Neural crest cell (in vitro differentiated cells): Measurements from ENCODE around the gene NAV2. TPM values are rescaled to one million over a fixed set of nuclear protein-coding genes. Genes with fewer than 3 reads are reported as not detected.
A peak's percentile ranks its signal among the peaks of the same experiment; 100 is the strongest.
"Not testable (repeated sequence)": the region's sequence is repeated elsewhere in the genome, so short reads cannot be mapped to it uniquely, and the experiment has no call there.

Source experiments
- DNase-seq: peaks from one replicate; pipeline ENCODE4 v3.0.0; 2021; ENCODE audit warnings: low read depth, mixed read lengths, low spot score
- H3K27ac Mint-ChIP-seq: one replicate; pipeline ENCODE4 v1.8.0; 2021; ENCODE audit warnings: mild to moderate bottlenecking, mixed read lengths; ENCODE audit not compliant: unreplicated experiment
- H3K27me3 Mint-ChIP-seq: 2 replicates; pipeline ENCODE4 v1.8.0; 2021; ENCODE audit warnings: low read depth, mild to moderate bottlenecking, mixed read lengths
- H3K36me3 Mint-ChIP-seq: 2 replicates; pipeline ENCODE4 v1.8.0; 2021; ENCODE audit warnings: low read depth, mild to moderate bottlenecking, mixed read lengths
- H3K4me1 Mint-ChIP-seq: 2 replicates; pipeline ENCODE4 v1.8.0; 2021; ENCODE audit warnings: mixed read lengths
- H3K4me3 Mint-ChIP-seq: one replicate; pipeline ENCODE4 v1.8.0; 2021; ENCODE audit warnings: mild to moderate bottlenecking, mixed read lengths
- H3K9me3 Mint-ChIP-seq: 2 replicates; pipeline ENCODE4 v1.8.0; 2021; ENCODE audit warnings: mixed read lengths
- CTCF ChIP-seq: fragments of 200-600 bp; sonication (generic); conservative IDR thresholded peaks from 2 replicates; pipeline ENCODE4 v1.5.0; 2021; ENCODE audit warnings: antibody characterized with exemption, mild to moderate bottlenecking
- total RNA-seq: library from RNA; stranded (reverse); gene quantifications from 2 replicates; pipeline ENCODE4 v1.2.1, GENCODE V29; 2021

The NAV2 gene
- total RNA-seq, 1 donor from 2014 or later = 14.1 TPM

- H3K4me1 Mint-ChIP-seq = peaks cover 29% of the 10 kb centered on the region
- no peaks in the 10 kb centered on the region for H3K27me3 Mint-ChIP-seq
- H3K36me3 Mint-ChIP-seq = no peaks in the 10 kb centered on the region
- H3K9me3 Mint-ChIP-seq = no peaks in the 10 kb centered on the region
- H3K4me3 Mint-ChIP-seq = no peak overlapping the region
- H3K27ac Mint-ChIP-seq = no peak overlapping the region
- DNase-seq = no peak
- no peak for TF ChIP-seq CTCF
Measured at GRCh38 chr11:19923626-19924025, 211.0 kb downstream of the NAV2 start.

- Mint-ChIP-seq H3K9me3 (no peaks in the 10 kb centered on the region), H3K4me3 (no peak overlapping the region), H3K27ac (no peak overlapping the region), H3K36me3 (no peaks in the 10 kb centered on the region), H3K4me1 (peaks cover 27% of the 10 kb centered on the region), H3K27me3 (no peaks in the 10 kb centered on the region)
- no peak for TF ChIP-seq CTCF
- no peak for DNase-seq
Measured at GRCh38 chr11:19924311-19924710, 211.7 kb downstream of the NAV2 start.

GRCh38 chr11:19924716-19925115 is 212.1 kb downstream of the NAV2 start:
- Mint-ChIP-seq H3K4me1 (peaks cover 24% of the 10 kb centered on the region), H3K36me3 (no peaks in the 10 kb centered on the region), H3K27me3 (no peaks in the 10 kb centered on the region), H3K9me3 (no peaks in the 10 kb centered on the region), H3K4me3 (no peak overlapping the region), H3K27ac (no peak overlapping the region)
- no peak for TF ChIP-seq CTCF
- no peak for DNase-seq

GRCh38 chr11:19927403-19927802 is 214.8 kb downstream of the NAV2 start:
- H3K27ac Mint-ChIP-seq, DNase-seq, H3K4me3 Mint-ChIP-seq, H3K27me3 Mint-ChIP-seq, H3K9me3 Mint-ChIP-seq, H3K36me3 Mint-ChIP-seq: not testable (repeated sequence)
- peaks cover 11% of the 10 kb centered on the region for H3K4me1 Mint-ChIP-seq

- Mint-ChIP-seq H3K27ac (peak overlapping the region; percentile 57), H3K4me3 (no peak overlapping the region), H3K36me3 (no peaks in the 10 kb centered on the region), H3K4me1 (peaks cover 4% of the 10 kb centered on the region), H3K9me3 (no peaks in the 10 kb centered on the region), H3K27me3 (no peaks in the 10 kb centered on the region)
- TF ChIP-seq CTCF = no peak
- no peak for DNase-seq
Measured at GRCh38 chr11:19929147-19929546, 216.5 kb downstream of the NAV2 start.

- H3K9me3 Mint-ChIP-seq = no peaks in the 10 kb centered on the region
- no peaks in the 10 kb centered on the region for H3K36me3 Mint-ChIP-seq
- no peak overlapping the region for H3K4me3 Mint-ChIP-seq
- no peak overlapping the region for H3K27ac Mint-ChIP-seq
- no peak for DNase-seq
- H3K27me3 Mint-ChIP-seq = no peaks in the 10 kb centered on the region
- TF ChIP-seq CTCF = no peak
- no peaks in the 10 kb centered on the region for H3K4me1 Mint-ChIP-seq
Measured at GRCh38 chr11:19929655-19930054, 217.0 kb downstream of the NAV2 start.
